ENCODE results near the gene CCDC17.

Gene CCDC17

GRCh38 chr1:45635211-45635610 lies 11.4 kb upstream of the CCDC17 start:
- no peak overlapping the region for H4K91ac ChIP-seq (ENCODE audit: low read depth, low read length, poor library complexity)
- H2BK5ac ChIP-seq (ENCODE audit: low read length): no peak overlapping the region
- no peak overlapping the region for H3K9ac ChIP-seq (ENCODE audit: low read depth, low read length, poor library complexity)
- no peak overlapping the region for H3K27ac ChIP-seq (replicated peaks; ENCODE audit: low read length)
- H3K14ac ChIP-seq (ENCODE audit: low read length): no peak overlapping the region
- H3K36me3 ChIP-seq (replicated peaks in 1 of 2; ENCODE audit: control insufficient read depth in 2 of 2, insufficient read depth in 2 of 2, low read length in 2 of 2): peaks cover 30 to 100% of the 10 kb centered on the region in 2 donors
- H2BK12ac ChIP-seq (ENCODE audit: low read length): no peak overlapping the region
- no peaks in the 10 kb centered on the region for H3K27me3 ChIP-seq (ENCODE audit: control insufficient read depth in 3 of 3, insufficient read depth in 3 of 3, low read depth in 1 of 3, low read length in 3 of 3)
- DNase-seq (ENCODE audit: low spot score): no peak
- H3K4ac ChIP-seq (ENCODE audit: low read length): no peak overlapping the region
- no peak overlapping the region for H4K8ac ChIP-seq (ENCODE audit: low read depth, low read length)
- WGBS, 2 donors (ENCODE audit: extremely low coverage in 2 of 2, insufficient read length in 2 of 2, insufficient replicate concordance in 1 of 2): no CpG with 5 or more reads among the region's 1 CpG
- H3K79me1 ChIP-seq (ENCODE audit: low read depth, low read length): peaks cover 2% of the 10 kb centered on the region
- H3K23ac ChIP-seq (ENCODE audit: low read depth, low read length, poor library complexity): no peak overlapping the region
- no peaks in the 10 kb centered on the region for H3K4me1 ChIP-seq (ENCODE audit: control insufficient read depth in 2 of 2, insufficient read depth in 1 of 2, low read depth in 1 of 2, low read length in 2 of 2)
- no peak overlapping the region for H3K4me3 ChIP-seq (ENCODE audit: low read length in 2 of 2)
- H2BK120ac ChIP-seq (ENCODE audit: low read depth, low read length): no peak overlapping the region
- no peak overlapping the region for H3K18ac ChIP-seq (ENCODE audit: low read length)
- H3K4me2 ChIP-seq (ENCODE audit: insufficient read depth, low read length, poor library complexity, severe bottlenecking): no peak overlapping the region
- H3K9me3 ChIP-seq (replicated peaks in 1 of 2; ENCODE audit: control insufficient read depth in 2 of 2, insufficient read depth in 1 of 2, low read depth in 1 of 2, low read length in 2 of 2): no peaks in the 10 kb centered on the region
- H2AFZ ChIP-seq (ENCODE audit: low read length): no peak overlapping the region
- H2AK5ac ChIP-seq (ENCODE audit: low read depth, low read length): no peak overlapping the region
- no peak overlapping the region for H2BK15ac ChIP-seq (ENCODE audit: low read length)

- Histone ChIP-seq H3K79me1 (ENCODE audit: low read depth, low read length) (no peaks in the 10 kb centered on the region), H3K4me1 (ENCODE audit: control insufficient read depth in 2 of 2, insufficient read depth in 1 of 2, low read depth in 1 of 2, low read length in 2 of 2) (no peaks in the 10 kb centered on the region), H3K18ac (ENCODE audit: low read length) (no peak overlapping the region), H2BK120ac (ENCODE audit: low read depth, low read length) (no peak overlapping the region), H3K23ac (ENCODE audit: low read depth, low read length, poor library complexity) (no peak overlapping the region), H3K4ac (ENCODE audit: low read length) (no peak overlapping the region), H2AFZ (ENCODE audit: low read length) (no peak overlapping the region), H3K14ac (ENCODE audit: low read length) (no peak overlapping the region), H4K8ac (ENCODE audit: low read depth, low read length) (no peak overlapping the region), H4K91ac (ENCODE audit: low read depth, low read length, poor library complexity) (no peak overlapping the region), H3K9me3 (replicated peaks in 1 of 2; ENCODE audit: control insufficient read depth in 2 of 2, insufficient read depth in 1 of 2, low read depth in 1 of 2, low read length in 2 of 2) (no peaks in the 10 kb centered on the region), H3K36me3 (replicated peaks in 1 of 2; ENCODE audit: control insufficient read depth in 2 of 2, insufficient read depth in 2 of 2, low read length in 2 of 2) (peaks cover 34 to 96% of the 10 kb centered on the region in 2 donors), H2BK5ac (ENCODE audit: low read length) (no peak overlapping the region), H3K27ac (replicated peaks; ENCODE audit: low read length) (no peak overlapping the region), H2AK5ac (ENCODE audit: low read depth, low read length) (no peak overlapping the region), H2BK12ac (ENCODE audit: low read length) (no peak overlapping the region), H3K4me2 (ENCODE audit: insufficient read depth, low read length, poor library complexity, severe bottlenecking) (no peak overlapping the region), H2BK15ac (ENCODE audit: low read length) (no peak overlapping the region), H3K27me3 (ENCODE audit: control insufficient read depth in 3 of 3, insufficient read depth in 3 of 3, low read depth in 1 of 3, low read length in 3 of 3) (no peaks in the 10 kb centered on the region), H3K9ac (ENCODE audit: low read depth, low read length, poor library complexity) (no peak overlapping the region), H3K4me3 (ENCODE audit: low read length in 2 of 2) (no peak overlapping the region)
- WGBS, 2 donors (ENCODE audit: extremely low coverage in 2 of 2, insufficient read length in 2 of 2, insufficient replicate concordance in 1 of 2): no CpG with 5 or more reads among the region's 1 CpG
- no peak for DNase-seq (ENCODE audit: low spot score)
These were observed 6.6 kb upstream of the CCDC17 start for GRCh38 chr1:45630429-45630828.

GRCh38 chr1:45629035-45629434 lies 5.2 kb upstream of the CCDC17 start:
- peaks cover 34 to 89% of the 10 kb centered on the region in 2 donors for H3K36me3 ChIP-seq (replicated peaks in 1 of 2; ENCODE audit: control insufficient read depth in 2 of 2, insufficient read depth in 2 of 2, low read length in 2 of 2)
- H3K4me2 ChIP-seq (ENCODE audit: insufficient read depth, low read length, poor library complexity, severe bottlenecking): no peak overlapping the region
- H3K9ac ChIP-seq (ENCODE audit: low read depth, low read length, poor library complexity): no peak overlapping the region
- H3K27ac ChIP-seq (replicated peaks; ENCODE audit: low read length): no peak overlapping the region
- H3K4me1 ChIP-seq (ENCODE audit: control insufficient read depth in 2 of 2, insufficient read depth in 1 of 2, low read depth in 1 of 2, low read length in 2 of 2): no peaks in the 10 kb centered on the region
- no peak overlapping the region for H2AFZ ChIP-seq (ENCODE audit: low read length)
- no peak overlapping the region for H2BK120ac ChIP-seq (ENCODE audit: low read depth, low read length)
- no peak overlapping the region for H2BK5ac ChIP-seq (ENCODE audit: low read length)
- H3K9me3 ChIP-seq (replicated peaks in 1 of 2; ENCODE audit: control insufficient read depth in 2 of 2, insufficient read depth in 1 of 2, low read depth in 1 of 2, low read length in 2 of 2): no peaks in the 10 kb centered on the region
- H2AK5ac ChIP-seq (ENCODE audit: low read depth, low read length): no peak overlapping the region
- H3K27me3 ChIP-seq (ENCODE audit: control insufficient read depth in 3 of 3, insufficient read depth in 3 of 3, low read depth in 1 of 3, low read length in 3 of 3): no peaks in the 10 kb centered on the region
- no peaks in the 10 kb centered on the region for H3K79me1 ChIP-seq (ENCODE audit: low read depth, low read length)
- H3K4ac ChIP-seq (ENCODE audit: low read length): no peak overlapping the region
- no peak overlapping the region for H4K91ac ChIP-seq (ENCODE audit: low read depth, low read length, poor library complexity)
- no peak overlapping the region for H2BK15ac ChIP-seq (ENCODE audit: low read length)
- no peak overlapping the region for H3K23ac ChIP-seq (ENCODE audit: low read depth, low read length, poor library complexity)
- H3K14ac ChIP-seq (ENCODE audit: low read length): no peak overlapping the region
- no peak overlapping the region for H3K4me3 ChIP-seq (ENCODE audit: low read length in 2 of 2)
- H2BK12ac ChIP-seq (ENCODE audit: low read length): no peak overlapping the region
- H3K18ac ChIP-seq (ENCODE audit: low read length): no peak overlapping the region
- no peak overlapping the region for H4K8ac ChIP-seq (ENCODE audit: low read depth, low read length)
- no peak for DNase-seq (ENCODE audit: low spot score)

GRCh38 chr1:45622524-45623394 lies 1.1 kb downstream of the CCDC17 start:
- peaks cover 2% of the 10 kb centered on the region for H3K79me1 ChIP-seq (ENCODE audit: low read depth, low read length)

More at GRCh38 chr1:45622524-45623394, 1.1 kb downstream of the CCDC17 start:
- Histone ChIP-seq H3K9me3 (replicated peaks in 1 of 2; ENCODE audit: control insufficient read depth in 2 of 2, insufficient read depth in 1 of 2, low read depth in 1 of 2, low read length in 2 of 2) (no peaks in the 10 kb centered on the region), H3K27ac (replicated peaks; ENCODE audit: low read length) (peak overlapping the region; percentile 32), H3K27me3 (ENCODE audit: control insufficient read depth in 3 of 3, insufficient read depth in 3 of 3, low read depth in 1 of 3, low read length in 3 of 3) (no peaks in the 10 kb centered on the region), H3K23ac (ENCODE audit: low read depth, low read length, poor library complexity) (peak overlapping the region; percentile 90), H3K4me2 (ENCODE audit: insufficient read depth, low read length, poor library complexity, severe bottlenecking) (no peak overlapping the region), H4K91ac (ENCODE audit: low read depth, low read length, poor library complexity) (no peak overlapping the region), H4K8ac (ENCODE audit: low read depth, low read length) (peak overlapping the region; percentile 53), H3K4ac (ENCODE audit: low read length) (no peak overlapping the region), H3K4me1 (ENCODE audit: control insufficient read depth in 2 of 2, insufficient read depth in 1 of 2, low read depth in 1 of 2, low read length in 2 of 2) (peaks cover 3 to 4% of the 10 kb centered on the region in 2 donors), H3K36me3 (replicated peaks in 1 of 2; ENCODE audit: control insufficient read depth in 2 of 2, insufficient read depth in 2 of 2, low read length in 2 of 2) (peaks cover 18 to 68% of the 10 kb centered on the region in 2 donors), H2AK5ac (ENCODE audit: low read depth, low read length) (peak overlapping the region; percentile 11), H2AFZ (ENCODE audit: low read length) (no peak overlapping the region), H2BK120ac (ENCODE audit: low read depth, low read length) (peak overlapping the region; percentile 16), H3K14ac (ENCODE audit: low read length) (no peak overlapping the region), H3K18ac (ENCODE audit: low read length) (peak overlapping the region; percentile 33), H2BK15ac (ENCODE audit: low read length) (no peak overlapping the region), H2BK12ac (ENCODE audit: low read length) (no peak overlapping the region), H2BK5ac (ENCODE audit: low read length) (no peak overlapping the region), H3K9ac (ENCODE audit: low read depth, low read length, poor library complexity) (peak overlapping the region; percentile 35), H3K4me3 (ENCODE audit: low read length in 2 of 2) (no peak overlapping the region)
- no CpG with 5 or more reads among the region's 78 CpGs for WGBS, 2 donors (ENCODE audit: extremely low coverage in 2 of 2, insufficient read length in 2 of 2, insufficient replicate concordance in 1 of 2)
- no peak for DNase-seq (ENCODE audit: low spot score)
